Osteoblast (primary cell): ENCODE data around the gene HSD11B1. TPM values are rescaled to one million over a fixed set of nuclear protein-coding genes. Genes with fewer than 3 reads are reported as not detected.

ENCODE experiments used
- DNase-seq: peaks from one replicate; pipeline ENCODE4 v3.0.0; 2011; ENCODE audit warnings: low spot score, mixed read lengths; ENCODE audit not compliant: insufficient read length; ENCODE audit errors: missing footprints
- H2AFZ ChIP-seq: 2 replicates; pipeline ENCODE4 v1.6.0; 2011; ENCODE audit warnings: mild to moderate bottlenecking, low read length
- H3K27ac ChIP-seq: 2 replicates; pipeline ENCODE4 v1.5.1; 2011; ENCODE audit warnings: mild to moderate bottlenecking, low read depth, low read length, moderate library complexity
- H3K27me3 ChIP-seq: 2 replicates; pipeline ENCODE4 v1.6.0; 2012; ENCODE audit warnings: mild to moderate bottlenecking, control low read depth, inconsistent platforms, low read length, moderate library complexity; ENCODE audit not compliant: insufficient read depth
- H3K36me3 ChIP-seq: 2 replicates; pipeline ENCODE4 v1.5.1; 2011; ENCODE audit warnings: mild to moderate bottlenecking, low read length, control low read depth, moderate library complexity; ENCODE audit not compliant: insufficient read depth
- H3K4me1 ChIP-seq: 2 replicates; pipeline ENCODE4 v1.5.1; 2011; ENCODE audit warnings: mild to moderate bottlenecking, low read length, control low read depth, moderate library complexity; ENCODE audit not compliant: insufficient read depth
- H3K4me2 ChIP-seq: 2 replicates; pipeline ENCODE4 v1.6.0; 2011; ENCODE audit warnings: mild to moderate bottlenecking, low read length; ENCODE audit not compliant: insufficient read depth
- H3K4me3 ChIP-seq: fragments of 200-600 bp; sonication (generic); 3 replicates; pipeline ENCODE4 v1.5.1; 2012; ENCODE audit warnings: mild to moderate bottlenecking, low read length, inconsistent platforms; ENCODE audit not compliant: insufficient read depth
- H3K79me2 ChIP-seq: 2 replicates; pipeline ENCODE4 v1.6.0; 2012; ENCODE audit warnings: mild to moderate bottlenecking, low read length, control low read depth, inconsistent platforms; ENCODE audit not compliant: insufficient read depth
- H3K9me3 ChIP-seq: 2 replicates; pipeline ENCODE4 v1.5.1; 2011; ENCODE audit warnings: low read depth, low read length, control low read depth
- H4K20me1 ChIP-seq: 2 replicates; pipeline ENCODE4 v1.6.0; 2012; ENCODE audit warnings: mild to moderate bottlenecking, low read length, control low read depth; ENCODE audit not compliant: insufficient read depth
- total RNA-seq: library from RNA; depleted of rRNA; stranded (reverse); fragments of >200 nt; gene quantifications from 2 replicates; pipeline ENCODE4 v1.2.3, GENCODE V29; 2012
- TF ChIP-seq, protein P1 (sequence below): IDR thresholded peaks from 2 replicates; pipeline ENCODE4 v1.5.1; 2011; ENCODE audit warnings: mild to moderate bottlenecking, low read depth, low read length, moderate library complexity; ENCODE audit errors: extremely low read depth

HSD11B1 gene
- total RNA-seq, 1 donor = 1.8 TPM

DNA sequence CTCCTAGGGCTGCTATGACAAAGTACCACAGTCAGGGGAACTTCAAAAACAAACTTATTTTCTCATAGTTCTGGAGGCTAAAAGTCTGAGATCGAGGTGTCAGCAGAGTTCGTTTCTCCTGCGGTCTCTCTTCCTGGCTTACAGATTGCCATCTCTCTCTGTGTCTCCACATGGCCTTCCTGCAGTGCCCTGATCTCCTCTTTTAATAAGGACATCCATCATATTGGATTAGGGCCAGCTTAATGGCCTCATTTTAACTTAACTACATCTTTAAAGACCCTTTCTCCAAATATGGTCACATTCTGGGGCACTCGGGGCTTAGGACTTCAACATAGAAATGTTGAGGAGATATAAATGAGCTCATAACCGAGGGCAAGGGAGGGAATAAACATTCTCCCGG is 67.5 kb downstream of the HSD11B1 start:
- TF ChIP-seq, protein P1, sequence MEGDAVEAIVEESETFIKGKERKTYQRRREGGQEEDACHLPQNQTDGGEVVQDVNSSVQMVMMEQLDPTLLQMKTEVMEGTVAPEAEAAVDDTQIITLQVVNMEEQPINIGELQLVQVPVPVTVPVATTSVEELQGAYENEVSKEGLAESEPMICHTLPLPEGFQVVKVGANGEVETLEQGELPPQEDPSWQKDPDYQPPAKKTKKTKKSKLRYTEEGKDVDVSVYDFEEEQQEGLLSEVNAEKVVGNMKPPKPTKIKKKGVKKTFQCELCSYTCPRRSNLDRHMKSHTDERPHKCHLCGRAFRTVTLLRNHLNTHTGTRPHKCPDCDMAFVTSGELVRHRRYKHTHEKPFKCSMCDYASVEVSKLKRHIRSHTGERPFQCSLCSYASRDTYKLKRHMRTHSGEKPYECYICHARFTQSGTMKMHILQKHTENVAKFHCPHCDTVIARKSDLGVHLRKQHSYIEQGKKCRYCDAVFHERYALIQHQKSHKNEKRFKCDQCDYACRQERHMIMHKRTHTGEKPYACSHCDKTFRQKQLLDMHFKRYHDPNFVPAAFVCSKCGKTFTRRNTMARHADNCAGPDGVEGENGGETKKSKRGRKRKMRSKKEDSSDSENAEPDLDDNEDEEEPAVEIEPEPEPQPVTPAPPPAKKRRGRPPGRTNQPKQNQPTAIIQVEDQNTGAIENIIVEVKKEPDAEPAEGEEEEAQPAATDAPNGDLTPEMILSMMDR = no peak
- H3K4me3 ChIP-seq = no peak overlapping the region
- no peaks in the 10 kb centered on the region for H3K9me3 ChIP-seq
- H3K36me3 ChIP-seq = no peaks in the 10 kb centered on the region
- no peak overlapping the region for H3K27ac ChIP-seq
- H2AFZ ChIP-seq = no peak overlapping the region
- H4K20me1 ChIP-seq = no peaks in the 10 kb centered on the region
- H3K4me1 ChIP-seq = peaks cover 22% of the 10 kb centered on the region
- no peak for DNase-seq
- H3K4me2 ChIP-seq = no peak overlapping the region
- no peaks in the 10 kb centered on the region for H3K79me2 ChIP-seq
- no peaks in the 10 kb centered on the region for H3K27me3 ChIP-seq

DNA sequence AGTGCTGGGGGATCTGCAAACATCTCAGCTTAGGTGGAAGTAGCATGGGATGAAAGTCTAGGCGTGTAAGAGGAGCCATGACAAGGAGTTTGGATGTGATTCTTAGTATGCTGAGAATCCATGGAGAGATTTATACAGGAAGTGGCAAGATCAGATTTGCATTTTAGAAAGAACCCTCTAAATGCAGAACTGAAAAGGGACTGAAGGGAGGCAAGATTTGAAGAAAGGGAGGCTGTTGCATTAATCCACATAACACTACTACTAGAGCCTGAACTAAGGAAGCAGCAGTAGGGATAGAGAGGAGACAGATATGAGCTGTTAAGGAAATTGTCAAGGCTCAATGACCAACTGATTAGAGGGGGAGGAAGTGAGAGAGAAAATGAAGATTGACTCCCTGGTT is 69.9 kb downstream of the HSD11B1 start:
- Histone ChIP-seq H3K9me3 (no peaks in the 10 kb centered on the region), H3K79me2 (no peaks in the 10 kb centered on the region), H3K27ac (no peak overlapping the region), H3K4me3 (no peak overlapping the region), H3K36me3 (no peaks in the 10 kb centered on the region), H3K27me3 (no peaks in the 10 kb centered on the region), H3K4me1 (peaks cover 10% of the 10 kb centered on the region), H4K20me1 (no peaks in the 10 kb centered on the region), H2AFZ (no peak overlapping the region), H3K4me2 (no peak overlapping the region)
- no peak for DNase-seq
- TF ChIP-seq, protein P1 = no peak

DNA sequence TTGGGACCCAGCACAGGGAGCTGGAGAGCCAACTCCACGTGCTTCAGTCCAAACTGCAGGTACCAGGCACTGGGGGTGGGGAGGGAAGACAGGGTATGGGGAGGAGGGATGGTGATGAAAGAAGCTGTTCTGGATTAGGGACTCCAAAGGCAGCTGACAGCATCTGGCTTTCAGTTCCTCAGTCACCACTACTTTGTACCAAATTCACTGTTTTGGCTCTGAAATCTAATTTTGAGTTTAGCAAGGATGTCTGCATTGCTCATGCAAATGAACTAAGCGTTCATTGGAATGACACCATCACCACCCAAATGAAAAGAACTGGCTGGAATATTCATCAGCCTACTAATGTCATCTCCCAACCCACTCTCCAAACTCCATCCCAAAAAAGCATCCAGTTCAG is 71.0 kb downstream of the HSD11B1 start:
- Histone ChIP-seq H3K9me3 (no peaks in the 10 kb centered on the region), H3K27me3 (no peaks in the 10 kb centered on the region), H2AFZ (no peak overlapping the region), H3K4me3 (no peak overlapping the region), H4K20me1 (no peaks in the 10 kb centered on the region), H3K27ac (no peak overlapping the region), H3K79me2 (no peaks in the 10 kb centered on the region), H3K4me1 (no peaks in the 10 kb centered on the region), H3K36me3 (no peaks in the 10 kb centered on the region), H3K4me2 (no peak overlapping the region)
- DNase-seq = no peak
- TF ChIP-seq, protein P1 = no peak

DNA sequence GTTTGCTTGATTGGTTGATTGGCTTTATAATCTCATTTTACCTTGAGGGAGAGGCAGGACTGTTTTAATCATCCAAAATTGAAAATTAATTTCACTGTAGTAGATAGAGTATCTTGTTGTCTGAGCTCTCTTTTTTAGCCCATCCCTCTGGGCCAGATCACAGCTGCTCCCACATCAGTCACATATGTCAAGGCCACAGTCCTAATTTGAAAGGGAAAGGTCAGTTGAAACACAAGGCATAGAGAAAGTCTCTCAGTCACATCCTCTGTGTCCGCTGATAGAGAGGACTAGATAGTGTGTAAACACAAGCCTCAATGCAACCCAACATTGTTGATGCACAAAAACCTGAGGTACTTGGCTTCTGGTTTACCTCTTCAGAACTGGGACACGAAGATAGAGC is 72.9 kb downstream of the HSD11B1 start:
- no peaks in the 10 kb centered on the region for H3K79me2 ChIP-seq
- H3K27ac ChIP-seq = no peak overlapping the region
- H3K27me3 ChIP-seq = no peaks in the 10 kb centered on the region
- H3K4me2 ChIP-seq = no peak overlapping the region
- no peaks in the 10 kb centered on the region for H4K20me1 ChIP-seq
- no peaks in the 10 kb centered on the region for H3K4me1 ChIP-seq
- no peak for DNase-seq
- no peak overlapping the region for H3K4me3 ChIP-seq
- H2AFZ ChIP-seq = no peak overlapping the region
- no peaks in the 10 kb centered on the region for H3K36me3 ChIP-seq
- TF ChIP-seq, protein P1 = no peak
- H3K9me3 ChIP-seq = no peaks in the 10 kb centered on the region
